ENCODE results near the gene FBXO47.
"Not testable (repeated sequence)": the region's sequence is repeated elsewhere in the genome, so short reads cannot be mapped to it uniquely, and the experiment has no call there.

The FBXO47 gene

GRCh38 chr17:38970804-38971203 lies 3.6 kb upstream of the FBXO47 start:
- Histone ChIP-seq H3K36me3 (ENCODE audit: insufficient read depth, low read length) (no peaks in the 10 kb centered on the region), H3K4me3 (ENCODE audit: low read length) (no peak overlapping the region), H3K27me3 (ENCODE audit: insufficient read depth, low read length) (no peaks in the 10 kb centered on the region), H3K4me1 (ENCODE audit: insufficient read depth, low read length) (peaks cover 12% of the 10 kb centered on the region), H3K27ac (ENCODE audit: low read depth, low read length) (no peak overlapping the region), H3K9me3 (ENCODE audit: insufficient read depth, low read depth, low read length) (no peaks in the 10 kb centered on the region), H3K9ac (ENCODE audit: low read depth, low read length) (no peak overlapping the region)
- 91% methylated on average over 5 of the region's 5 CpGs for WGBS

GRCh38 chr17:38970128-38970527 lies 2.9 kb upstream of the FBXO47 start:
- WGBS, result 90% methylated on average over 4 of the region's 4 CpGs
- Histone ChIP-seq H3K27ac (ENCODE audit: low read depth, low read length) (no peak overlapping the region), H3K4me3 (ENCODE audit: low read length) (no peak overlapping the region), H3K27me3 (ENCODE audit: insufficient read depth, low read length) (no peaks in the 10 kb centered on the region), H3K9ac (ENCODE audit: low read depth, low read length) (no peak overlapping the region), H3K4me1 (ENCODE audit: insufficient read depth, low read length) (peaks cover 12% of the 10 kb centered on the region), H3K36me3 (ENCODE audit: insufficient read depth, low read length) (no peaks in the 10 kb centered on the region), H3K9me3 (ENCODE audit: insufficient read depth, low read depth, low read length) (no peaks in the 10 kb centered on the region)

- no peak overlapping the region for H3K27ac ChIP-seq (ENCODE audit: low read depth, low read length)
- no peak overlapping the region for H3K4me3 ChIP-seq (ENCODE audit: low read length)
- no peaks in the 10 kb centered on the region for H3K36me3 ChIP-seq (ENCODE audit: insufficient read depth, low read length)
- H3K9ac ChIP-seq (ENCODE audit: low read depth, low read length), result no peak overlapping the region
- peaks cover 12% of the 10 kb centered on the region for H3K4me1 ChIP-seq (ENCODE audit: insufficient read depth, low read length)
- no peaks in the 10 kb centered on the region for H3K27me3 ChIP-seq (ENCODE audit: insufficient read depth, low read length)
- 89% methylated on average over 4 of the region's 4 CpGs for WGBS
- H3K9me3 ChIP-seq (ENCODE audit: insufficient read depth, low read depth, low read length), result no peaks in the 10 kb centered on the region
Measured at GRCh38 chr17:38969281-38969680, 2.1 kb upstream of the FBXO47 start.

DNA sequence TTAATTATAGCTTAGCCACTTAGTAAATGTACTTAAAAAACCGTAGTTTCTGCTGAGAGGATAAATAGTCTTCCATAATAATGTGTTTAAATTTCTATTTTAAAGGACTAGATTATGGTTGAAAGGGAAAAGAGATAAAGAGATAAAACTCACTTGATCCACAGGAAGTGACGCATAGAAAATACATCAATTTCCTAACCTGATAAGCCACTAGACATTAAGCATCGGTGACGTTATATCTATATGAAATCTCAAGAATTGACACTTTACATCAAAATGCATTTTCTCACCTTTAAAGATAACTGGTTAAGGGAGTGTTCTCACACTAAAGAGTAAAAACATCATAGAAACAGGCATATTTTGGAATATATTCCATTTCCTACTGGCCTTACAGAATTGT lies 5.8 kb downstream of the FBXO47 start:
- 96% methylated on average over 4 of the region's 4 CpGs for WGBS
- no peaks in the 10 kb centered on the region for H3K9me3 ChIP-seq (ENCODE audit: insufficient read depth, low read depth, low read length)
- H3K4me3 ChIP-seq (ENCODE audit: low read length), result no peak overlapping the region
- H3K9ac ChIP-seq (ENCODE audit: low read depth, low read length), result no peak overlapping the region
- H3K27me3 ChIP-seq (ENCODE audit: insufficient read depth, low read length), result no peaks in the 10 kb centered on the region
- no peaks in the 10 kb centered on the region for H3K36me3 ChIP-seq (ENCODE audit: insufficient read depth, low read length)
- no peaks in the 10 kb centered on the region for H3K4me1 ChIP-seq (ENCODE audit: insufficient read depth, low read length)
- H3K27ac ChIP-seq (ENCODE audit: low read depth, low read length), result no peak overlapping the region

DNA sequence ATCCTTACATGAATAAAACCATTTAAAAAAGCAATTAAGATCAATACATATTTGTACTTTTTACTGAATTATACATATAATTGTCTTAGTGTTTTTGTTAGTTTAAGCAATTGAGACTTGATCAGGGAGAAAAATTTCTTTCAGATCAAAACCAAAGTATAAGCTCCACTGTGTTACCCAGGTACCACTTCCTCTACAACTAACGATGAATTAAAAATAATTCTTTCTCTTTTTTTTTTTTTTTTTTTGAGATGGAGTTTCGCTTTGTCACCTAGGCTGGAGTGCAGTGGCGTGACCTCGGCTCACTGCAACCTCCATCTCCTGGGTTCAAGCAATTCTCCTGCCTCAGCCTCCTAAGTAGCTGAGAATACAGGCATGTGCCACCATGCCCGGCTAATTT lies 6.8 kb downstream of the FBXO47 start:
- Histone ChIP-seq H3K4me3 (ENCODE audit: low read length) (no peak overlapping the region), H3K36me3 (ENCODE audit: insufficient read depth, low read length) (no peaks in the 10 kb centered on the region), H3K9ac (ENCODE audit: low read depth, low read length) (no peak overlapping the region), H3K27ac (ENCODE audit: low read depth, low read length) (no peak overlapping the region), H3K27me3 (ENCODE audit: insufficient read depth, low read length) (no peaks in the 10 kb centered on the region), H3K9me3 (ENCODE audit: insufficient read depth, low read depth, low read length) (no peaks in the 10 kb centered on the region), H3K4me1 (ENCODE audit: insufficient read depth, low read length) (no peaks in the 10 kb centered on the region)
- WGBS, result 97% methylated on average over 4 of the region's 5 CpGs

DNA sequence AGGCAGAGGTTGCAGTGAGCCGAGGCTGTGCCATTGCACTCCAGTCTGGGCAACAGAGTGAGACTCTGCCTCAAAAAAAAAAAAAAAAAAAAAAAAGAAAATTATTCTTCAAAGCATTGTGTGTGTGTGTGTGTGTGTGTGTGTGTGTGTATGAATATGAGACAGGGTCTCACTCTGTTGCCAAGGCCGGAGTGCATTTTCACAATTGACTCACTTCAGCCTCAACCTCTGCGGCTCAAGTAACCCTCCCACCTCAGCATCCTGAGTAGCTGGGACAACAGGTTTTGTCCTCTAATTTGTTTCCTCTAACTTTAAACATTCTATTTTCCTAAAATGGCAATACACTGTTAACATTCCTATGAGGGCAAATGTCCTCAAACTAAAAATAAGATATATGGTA lies 7.7 kb downstream of the FBXO47 start:
- H3K4me1 ChIP-seq (ENCODE audit: insufficient read depth, low read length), result no peaks in the 10 kb centered on the region
- H3K9me3 ChIP-seq (ENCODE audit: insufficient read depth, low read depth, low read length), result no peaks in the 10 kb centered on the region
- no peak overlapping the region for H3K9ac ChIP-seq (ENCODE audit: low read depth, low read length)
- no peaks in the 10 kb centered on the region for H3K27me3 ChIP-seq (ENCODE audit: insufficient read depth, low read length)
- WGBS, result 88% methylated on average over 3 of the region's 3 CpGs
- H3K36me3 ChIP-seq (ENCODE audit: insufficient read depth, low read length), result no peaks in the 10 kb centered on the region
- no peak overlapping the region for H3K4me3 ChIP-seq (ENCODE audit: low read length)
- H3K27ac ChIP-seq (ENCODE audit: low read depth, low read length), result no peak overlapping the region

GRCh38 chr17:38958756-38959155 lies 8.4 kb downstream of the FBXO47 start:
- H3K27me3 ChIP-seq (ENCODE audit: insufficient read depth, low read length), result no peaks in the 10 kb centered on the region
- H3K9me3 ChIP-seq (ENCODE audit: insufficient read depth, low read depth, low read length), result no peaks in the 10 kb centered on the region
- no peaks in the 10 kb centered on the region for H3K4me1 ChIP-seq (ENCODE audit: insufficient read depth, low read length)
- no peak overlapping the region for H3K9ac ChIP-seq (ENCODE audit: low read depth, low read length)
- H3K36me3 ChIP-seq (ENCODE audit: insufficient read depth, low read length), result no peaks in the 10 kb centered on the region
- no peak overlapping the region for H3K4me3 ChIP-seq (ENCODE audit: low read length)
- H3K27ac ChIP-seq (ENCODE audit: low read depth, low read length), result no peak overlapping the region

GRCh38 chr17:38958326-38958725 lies 8.9 kb downstream of the FBXO47 start:
- H3K9me3 ChIP-seq (ENCODE audit: insufficient read depth, low read depth, low read length), result no peaks in the 10 kb centered on the region
- no peaks in the 10 kb centered on the region for H3K4me1 ChIP-seq (ENCODE audit: insufficient read depth, low read length)
- no peak overlapping the region for H3K4me3 ChIP-seq (ENCODE audit: low read length)
- no peak overlapping the region for H3K27ac ChIP-seq (ENCODE audit: low read depth, low read length)
- no peaks in the 10 kb centered on the region for H3K27me3 ChIP-seq (ENCODE audit: insufficient read depth, low read length)
- H3K36me3 ChIP-seq (ENCODE audit: insufficient read depth, low read length), result no peaks in the 10 kb centered on the region
- whole genome bisulfite sequencing, result no CpG with 5 or more reads among the region's 1 CpG
- H3K9ac ChIP-seq (ENCODE audit: low read depth, low read length), result no peak overlapping the region

- H3K27ac ChIP-seq (ENCODE audit: low read depth, low read length); H3K36me3 ChIP-seq (ENCODE audit: insufficient read depth, low read length); H3K4me1 ChIP-seq (ENCODE audit: insufficient read depth, low read length); H3K27me3 ChIP-seq (ENCODE audit: insufficient read depth, low read length); H3K9me3 ChIP-seq (ENCODE audit: insufficient read depth, low read depth, low read length); H3K9ac ChIP-seq (ENCODE audit: low read depth, low read length); H3K4me3 ChIP-seq (ENCODE audit: low read length): not testable (repeated sequence)
- WGBS, result 91% methylated on average over 7 of the region's 7 CpGs
Measured at GRCh38 chr17:38953800-38954199, 13.4 kb downstream of the FBXO47 start.

DNA sequence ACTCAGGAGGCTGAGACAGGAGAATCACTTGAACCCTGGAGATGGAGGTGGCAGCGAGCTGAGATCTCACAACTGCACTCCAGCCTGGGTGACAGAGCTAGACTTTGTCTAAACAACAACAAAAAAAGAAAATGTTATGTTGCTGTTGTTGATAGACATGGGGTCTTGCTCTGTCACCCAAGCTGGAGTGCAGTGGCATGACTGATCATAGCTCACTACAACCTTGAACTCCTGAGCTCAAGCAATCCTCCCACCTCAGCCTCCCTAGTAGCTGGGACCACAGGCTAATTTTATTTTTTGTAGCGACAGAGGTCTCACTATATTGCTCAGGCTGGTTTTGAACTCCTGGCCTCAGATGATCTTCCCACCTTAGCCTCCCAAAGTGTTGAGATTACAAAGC lies 20.0 kb downstream of the FBXO47 start:
- no peak overlapping the region for H3K27ac ChIP-seq (ENCODE audit: low read depth, low read length)
- no peaks in the 10 kb centered on the region for H3K27me3 ChIP-seq (ENCODE audit: insufficient read depth, low read length)
- H3K4me3 ChIP-seq (ENCODE audit: low read length), result no peak overlapping the region
- WGBS, result 90% methylated on average over 2 of the region's 2 CpGs
- H3K9ac ChIP-seq (ENCODE audit: low read depth, low read length), result no peak overlapping the region
- H3K36me3 ChIP-seq (ENCODE audit: insufficient read depth, low read length), result no peaks in the 10 kb centered on the region
- H3K9me3 ChIP-seq (ENCODE audit: insufficient read depth, low read depth, low read length), result no peaks in the 10 kb centered on the region
- no peaks in the 10 kb centered on the region for H3K4me1 ChIP-seq (ENCODE audit: insufficient read depth, low read length)

GRCh38 chr17:38943607-38944006 lies 23.6 kb downstream of the FBXO47 start:
- WGBS, result 91% methylated on average over 7 of the region's 8 CpGs
- no peak overlapping the region for H3K9ac ChIP-seq (ENCODE audit: low read depth, low read length)
- H3K9me3 ChIP-seq (ENCODE audit: insufficient read depth, low read depth, low read length), result no peaks in the 10 kb centered on the region
- H3K4me3 ChIP-seq (ENCODE audit: low read length), result no peak overlapping the region
- no peak overlapping the region for H3K27ac ChIP-seq (ENCODE audit: low read depth, low read length)
- H3K27me3 ChIP-seq (ENCODE audit: insufficient read depth, low read length), result no peaks in the 10 kb centered on the region
- no peaks in the 10 kb centered on the region for H3K36me3 ChIP-seq (ENCODE audit: insufficient read depth, low read length)
- 0 out of 2 replicates have a peak, but pooled peaks cover under 1% of the 10 kb centered on the region for H3K4me1 ChIP-seq (ENCODE audit: insufficient read depth, low read length)

GRCh38 chr17:38942696-38943334 lies 24.4 kb downstream of the FBXO47 start:
- Histone ChIP-seq H3K27ac (ENCODE audit: low read depth, low read length) (no peak overlapping the region), H3K9ac (ENCODE audit: low read depth, low read length) (no peak overlapping the region), H3K9me3 (ENCODE audit: insufficient read depth, low read depth, low read length) (no peaks in the 10 kb centered on the region), H3K4me3 (ENCODE audit: low read length) (no peak overlapping the region), H3K4me1 (ENCODE audit: insufficient read depth, low read length) (0 out of 2 replicates have a peak, but pooled peaks cover 4% of the 10 kb centered on the region), H3K27me3 (ENCODE audit: insufficient read depth, low read length) (no peaks in the 10 kb centered on the region), H3K36me3 (ENCODE audit: insufficient read depth, low read length) (no peaks in the 10 kb centered on the region)
- WGBS, result 83% methylated on average over 4 of the region's 4 CpGs

All from HUES64 (cell line).